GM12878 (cell line): ENCODE results near the gene UBL4B. TPM values are rescaled to one million over a fixed set of nuclear protein-coding genes. Genes with fewer than 3 reads are reported as not detected.
A peak's percentile ranks its signal among the peaks of the same experiment; 100 is the strongest.

Experiments
- ATAC-seq: fragments of 200-7000 bp; cut with Tn5 transposase; 3 replicates; pipeline ENCODE4 v1.9.1; 2020; ENCODE audit warnings: mild to moderate bottlenecking, moderate library complexity
- BruUV-seq: library from RNA; stranded (reverse); fragments of 400-500 nt; replicated peaks from 2 replicates; lab custom pipeline; 2021; lab: Mats Ljungman, UMichigan
- CTCF ChIA-PET: fragments of 300-600 bp; sonication (Branson Sonifier 250); formaldehyde crosslinking; extraction: SDS; loops from one replicate; lab custom pipeline; 2021; ENCODE audit warnings: inconsistent platforms; lab: Yijun Ruan, JAX
- POLR2A ChIA-PET: fragments of 350-600 bp; formaldehyde crosslinking; extraction: SDS; loops from one replicate; lab custom pipeline; 2021; ENCODE audit warnings: inconsistent platforms; lab: Charles Lee
- RAD21 ChIA-PET: fragments of 300-600 bp; sonication (Branson Sonifier 250); formaldehyde crosslinking; loops from one replicate; lab custom pipeline; 2023; ENCODE audit warnings: antibody characterized with exemption; ENCODE audit not compliant: unreplicated experiment; lab: Charles Lee
- SMC1A ChIA-PET: fragments of 300-600 bp; sonication (Branson Sonifier 250); formaldehyde crosslinking; loops from one replicate; lab custom pipeline; 2023; ENCODE audit not compliant: unreplicated experiment, uncharacterized antibody; lab: Charles Lee
- DNase-seq: peaks from one replicate; pipeline ENCODE4 v3.0.0-alpha.2; 2011; ENCODE audit warnings: low read depth, low spot score
- FAIRE-seq: peaks from 3 replicates; lab custom pipeline; 2011; peaks lifted over from hg19 to GRCh38; lab: Jason Lieb, UNC
- H2AFZ ChIP-seq: 2 replicates; pipeline ENCODE4 v1.6.0; 2011; ENCODE audit warnings: low read depth, low read length, control low read depth; ENCODE audit not compliant: control insufficient read depth
- H3K27ac ChIP-seq: 2 replicates; pipeline ENCODE4 v1.5.1; 2011; ENCODE audit warnings: control low read depth; ENCODE audit not compliant: control insufficient read depth, insufficient read depth
- H3K27me3 ChIP-seq, 2 experiments: replicated peaks in 1 of 2; 2 replicates each; pipeline versions ENCODE4 v1.6.0 to v1.6.1; 2011; ENCODE audit warnings: low read length in 1 of 2; ENCODE audit not compliant: control insufficient read depth in 2 of 2, insufficient read depth in 2 of 2
- H3K36me3 ChIP-seq, 2 experiments: 2 replicates each; pipeline ENCODE4 v1.5.1; 2011; ENCODE audit warnings: low read length in 1 of 2; ENCODE audit not compliant: control insufficient read depth in 2 of 2, insufficient read depth in 2 of 2
- H3K4me1 ChIP-seq: 2 replicates; pipeline ENCODE4 v1.6.1; 2011; ENCODE audit warnings: mild to moderate bottlenecking, low read length, moderate library complexity, mixed read lengths; ENCODE audit not compliant: control insufficient read depth, insufficient read depth
- H3K4me2 ChIP-seq: 2 replicates; pipeline ENCODE4 v1.6.0; 2011; ENCODE audit warnings: control low read depth; ENCODE audit not compliant: control insufficient read depth, insufficient read depth
- H3K4me3 ChIP-seq: fragments of 200-600 bp; sonication (generic); 2 replicates; pipeline ENCODE4 v1.5.1; 2016
- H3K79me2 ChIP-seq: 2 replicates; pipeline ENCODE4 v1.6.0; 2011; ENCODE audit warnings: low read length; ENCODE audit not compliant: control insufficient read depth, insufficient read depth
- H3K9ac ChIP-seq: 2 replicates; pipeline ENCODE4 v1.8.0; 2011; ENCODE audit warnings: low read length, control low read depth, mixed read lengths; ENCODE audit not compliant: control insufficient read depth, insufficient read depth
- H3K9me3 ChIP-seq: replicated peaks from 3 replicates; pipeline ENCODE4 v1.5.1; 2011; ENCODE audit warnings: mild to moderate bottlenecking, low read length; ENCODE audit not compliant: control insufficient read depth, insufficient read depth
- H4K20me1 ChIP-seq: 2 replicates; pipeline ENCODE4 v1.6.0; 2011; ENCODE audit not compliant: control insufficient read depth, insufficient read depth
- GATAD2B ChIP-seq: fragments of 450-650 bp; conservative IDR thresholded peaks from 2 replicates; pipeline ENCODE4 v1.6.1; 2017; ENCODE audit warnings: low read depth, mild to moderate bottlenecking, moderate library complexity
- HDAC2 ChIP-seq: fragments of 200-600 bp; sonication (generic); IDR thresholded peaks from 2 replicates; pipeline ENCODE4 v1.6.1; 2017
- JUNB ChIP-seq: IDR thresholded peaks from 2 replicates; pipeline ENCODE4 v1.6.1; 2016; ENCODE audit warnings: antibody characterized with exemption, mild to moderate bottlenecking
- KLF5 ChIP-seq: fragments of 450-650 bp; IDR thresholded peaks from 2 replicates; pipeline ENCODE4 v1.6.1; 2014; ENCODE audit warnings: mild to moderate bottlenecking; ENCODE audit not compliant: partially characterized antibody
- PAX5 ChIP-seq: IDR thresholded peaks from 2 replicates; pipeline ENCODE4 v1.6.1; 2011; ENCODE audit warnings: low read depth, low read length, borderline replicate concordance
- RAD21 ChIP-seq: IDR thresholded peaks from 2 replicates; pipeline ENCODE4 v1.6.1; 2011; ENCODE audit warnings: mild to moderate bottlenecking, low read depth, low read length, moderate library complexity; ENCODE audit not compliant: insufficient read depth
- SIX5 ChIP-seq: IDR thresholded peaks from 2 replicates; pipeline ENCODE4 v1.6.1; 2011; ENCODE audit warnings: mild to moderate bottlenecking, low read depth, low read length, moderate library complexity; ENCODE audit not compliant: severe bottlenecking
- TARDBP ChIP-seq: IDR thresholded peaks from 2 replicates; pipeline ENCODE4 v1.6.1; 2016; ENCODE audit warnings: borderline replicate concordance
- ZNF622 ChIP-seq: fragments of 450-650 bp; IDR thresholded peaks from 2 replicates; pipeline ENCODE4 v1.6.1; 2017; ENCODE audit warnings: mild to moderate bottlenecking, inconsistent platforms
- WGBS: methylation state at CpG from one replicate; pipeline ENCODE4 v1.1.6; 2016; ENCODE audit warnings: low lambda C conversion rate; ENCODE audit not compliant: insufficient replicate concordance, insufficient coverage; ENCODE audit errors: missing lambda C conversion rate; 5-methylcytosine and 5-hydroxymethylcytosine counted together
- in situ Hi-C: fragments of 300-500 bp; cut with MboI; formaldehyde crosslinking; loops from 9 replicates; pipeline ENCODE4 v1.14.3; 2018; ENCODE audit warnings: mixed read lengths
- intact Hi-C: fragments of 100-400 bp; cut with micrococcal nuclease; formaldehyde crosslinking; loops from one replicate; pipeline ENCODE4 v1.14.2; 2022; ENCODE audit not compliant: unreplicated experiment
- polyA plus RNA-seq, 11 experiments: library from polyadenylated mRNA; depleted of rRNA in 4 of 11; unstranded in 6 of 11; stranded (reverse) in 5 of 11; fragments of >200 nt; fragmentation: Nextera tagmentation in 4 of 11; fragmentation: Illumina TruSeq in 1 of 11; extraction: Ambion mirVana in 4 of 11; extraction: Trizol in 1 of 11; gene quantifications; 1 replicate in 1 of 11; 2 replicates in 10 of 11; pipeline versions ENCODE4 v1.2.1 to v1.2.3, GENCODE V29; 2011 to 2016; ENCODE audit warnings: inconsistent platforms in 2 of 11, missing spikeins in 2 of 11, low read depth in 1 of 11
- total RNA-seq, 4 experiments: library from RNA; depleted of rRNA in 3 of 4; stranded (reverse); fragments of >200 nt in 3 of 4; fragmentation: Illumina TruSeq in 1 of 4; extraction: Trizol in 1 of 4; gene quantifications; 2 replicates each; pipeline versions ENCODE4 v1.2.1 to v1.2.3, GENCODE V29; 2013 to 2021
- TF ChIP-seq, protein P1 (sequence below): fragments of 450-650 bp; conservative IDR thresholded peaks from 2 replicates; pipeline ENCODE4 v1.6.1; 2017; ENCODE audit warnings: mild to moderate bottlenecking, moderate library complexity
- TF ChIP-seq, protein P2 (sequence below): IDR thresholded peaks from 2 replicates; pipeline ENCODE4 v1.6.1; 2012; ENCODE audit warnings: low read depth, low read length, improper control_type of control experiment
- TF ChIP-seq, protein P3 (sequence below): IDR thresholded peaks from 2 replicates; pipeline ENCODE4 v1.6.1; 2011; ENCODE audit warnings: low read depth, low read length, improper control_type of control experiment, borderline replicate concordance
- TF ChIP-seq, protein P4 (sequence below): fragments of 150-350 bp; IDR thresholded peaks from 2 replicates; pipeline ENCODE4 v1.6.1; 2014; ENCODE audit warnings: mild to moderate bottlenecking, low read depth, low read length
- TF ChIP-seq, protein P5 (sequence below): IDR thresholded peaks from 2 replicates; pipeline ENCODE4 v1.6.1; 2011; ENCODE audit warnings: borderline replicate concordance, low read depth, mild to moderate bottlenecking, moderate library complexity, mixed read lengths, low read length; ENCODE audit not compliant: insufficient read depth; ENCODE audit errors: extremely low read length

UBL4B gene
- total and polyA plus RNA-seq, 10 of the 15 experiments (the other 5 are each of a cell fraction or from before 2014, with no cell fraction given) = 0.06 to 0.15 TPM; not detected in 8

DNA sequence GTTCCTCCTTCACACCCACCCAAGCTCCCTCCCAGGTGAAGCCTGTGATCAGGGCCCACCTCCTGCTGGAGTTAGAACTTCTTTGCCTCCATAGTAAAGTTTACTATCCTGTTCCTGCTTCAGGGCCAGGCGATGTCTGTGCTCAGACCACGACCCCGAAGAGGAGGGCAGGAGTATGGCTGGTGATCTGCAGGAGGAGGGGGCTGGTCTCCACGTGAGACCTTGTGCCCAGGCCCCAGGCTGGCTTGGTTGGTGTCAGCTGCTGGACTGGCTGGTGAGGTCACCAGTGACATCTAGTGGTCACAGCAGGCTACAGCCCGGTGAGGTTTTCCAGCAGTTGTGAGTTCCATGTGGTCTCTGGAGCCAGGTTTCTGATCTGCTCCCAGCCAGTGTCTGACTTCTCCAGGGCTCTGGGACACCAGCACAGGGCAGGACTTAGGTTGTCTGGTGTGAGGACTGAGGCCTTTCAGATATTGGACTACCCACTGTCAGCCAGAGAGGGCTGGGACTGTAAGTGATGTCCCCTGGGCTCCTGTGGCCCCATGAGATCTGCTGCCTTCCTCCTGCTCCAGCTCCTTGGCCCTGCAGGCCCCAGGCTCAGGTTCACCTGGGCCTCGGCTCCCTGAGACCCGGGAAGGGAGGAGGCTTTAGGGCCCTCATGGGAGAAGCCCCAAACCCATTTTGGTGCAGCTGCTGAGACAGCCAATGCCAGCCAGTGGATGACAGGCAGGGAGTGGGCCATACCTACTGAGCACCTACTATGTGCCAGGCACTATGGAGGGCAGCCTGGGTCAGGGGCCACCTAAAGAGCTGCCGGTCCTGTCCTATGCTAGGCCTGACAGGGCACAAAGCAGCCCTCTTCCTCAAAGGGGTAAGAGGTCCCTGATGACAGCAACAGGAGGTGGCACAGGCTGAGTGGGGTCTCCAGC, 6.0 kb upstream of the UBL4B start (continued):
- TF ChIP-seq RAD21 (peak; percentile 85), SIX5 (no peak), GATAD2B (no peak), HDAC2 (no peak), PAX5 (no peak), KLF5 (no peak)
- TF ChIP-seq, protein P1, sequence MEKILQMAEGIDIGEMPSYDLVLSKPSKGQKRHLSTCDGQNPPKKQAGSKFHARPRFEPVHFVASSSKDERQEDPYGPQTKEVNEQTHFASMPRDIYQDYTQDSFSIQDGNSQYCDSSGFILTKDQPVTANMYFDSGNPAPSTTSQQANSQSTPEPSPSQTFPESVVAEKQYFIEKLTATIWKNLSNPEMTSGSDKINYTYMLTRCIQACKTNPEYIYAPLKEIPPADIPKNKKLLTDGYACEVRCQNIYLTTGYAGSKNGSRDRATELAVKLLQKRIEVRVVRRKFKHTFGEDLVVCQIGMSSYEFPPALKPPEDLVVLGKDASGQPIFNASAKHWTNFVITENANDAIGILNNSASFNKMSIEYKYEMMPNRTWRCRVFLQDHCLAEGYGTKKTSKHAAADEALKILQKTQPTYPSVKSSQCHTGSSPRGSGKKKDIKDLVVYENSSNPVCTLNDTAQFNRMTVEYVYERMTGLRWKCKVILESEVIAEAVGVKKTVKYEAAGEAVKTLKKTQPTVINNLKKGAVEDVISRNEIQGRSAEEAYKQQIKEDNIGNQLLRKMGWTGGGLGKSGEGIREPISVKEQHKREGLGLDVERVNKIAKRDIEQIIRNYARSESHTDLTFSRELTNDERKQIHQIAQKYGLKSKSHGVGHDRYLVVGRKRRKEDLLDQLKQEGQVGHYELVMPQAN = no peak

DNA sequence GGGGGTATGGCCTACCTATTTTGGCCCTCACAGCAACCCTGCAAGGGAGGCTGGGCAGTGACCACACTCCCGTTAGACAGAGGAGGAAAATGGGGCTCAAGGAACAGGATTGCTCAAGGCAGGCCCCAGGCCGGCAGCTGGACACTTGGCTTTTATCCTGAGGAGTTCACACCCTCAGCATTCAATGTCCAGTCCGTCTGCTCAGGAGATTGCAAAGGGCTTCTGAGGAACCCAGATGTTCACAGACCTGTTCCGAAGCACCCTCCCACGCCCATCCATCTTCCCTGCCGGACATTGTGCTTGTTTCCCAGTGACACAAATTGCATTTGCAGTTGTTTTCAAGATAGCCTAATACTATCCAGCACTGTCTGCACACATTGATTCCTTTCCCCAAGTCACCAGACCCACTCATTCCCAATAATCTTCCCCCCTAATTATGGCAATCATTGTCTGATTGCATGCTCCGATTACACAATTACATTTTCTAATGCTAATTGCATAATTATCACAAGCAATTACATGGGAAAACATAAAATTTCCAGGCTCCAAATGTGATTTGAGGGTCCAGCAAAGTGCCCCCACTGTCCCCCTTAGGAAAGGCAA, 4.3 kb upstream of the UBL4B start:
- intact Hi-C loops = loop anchor here (2.0 kb wide), 1 partner anchor 79 kb away; no protein-coding TSS in a partner anchor
- in situ Hi-C loops = loop anchor here (5.0 kb wide), 1 partner anchor 56 kb away; no protein-coding TSS in a partner anchor
- ATAC-seq = no peak
- no peaks in the 10 kb centered on the region for H3K9me3 ChIP-seq
- no peak for FAIRE-seq
- ChIA-PET RAD21 (no interaction called here), POLR2A (no interaction called here), SMC1A (no interaction called here), CTCF (interaction anchor here (11.8 kb wide), 1 partner anchor 17 kb away, joined by 120 read pairs; no protein-coding TSS in a partner anchor)
- H3K36me3 ChIP-seq = no peaks in the 10 kb centered on the region
- H3K27me3 ChIP-seq = no peaks in the 10 kb centered on the region
- no peaks in the 10 kb centered on the region for H3K79me2 ChIP-seq
- WGBS = under 1% methylated on average over 7 of the region's 7 CpGs
- no peak overlapping the region for H2AFZ ChIP-seq
- H3K4me2 ChIP-seq = no peak overlapping the region
- H4K20me1 ChIP-seq = no peaks in the 10 kb centered on the region
- no TSS peak for BruUV-seq
- H3K4me3 ChIP-seq = no peak overlapping the region
- no peaks in the 10 kb centered on the region for H3K4me1 ChIP-seq
- no peak overlapping the region for H3K9ac ChIP-seq
- no peak for DNase-seq
- H3K27ac ChIP-seq = no peak overlapping the region
- TF ChIP-seq, protein P2, sequence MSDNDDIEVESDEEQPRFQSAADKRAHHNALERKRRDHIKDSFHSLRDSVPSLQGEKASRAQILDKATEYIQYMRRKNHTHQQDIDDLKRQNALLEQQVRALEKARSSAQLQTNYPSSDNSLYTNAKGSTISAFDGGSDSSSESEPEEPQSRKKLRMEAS = no peak
- TF ChIP-seq TARDBP = no peak
- TF ChIP-seq, protein P3, sequence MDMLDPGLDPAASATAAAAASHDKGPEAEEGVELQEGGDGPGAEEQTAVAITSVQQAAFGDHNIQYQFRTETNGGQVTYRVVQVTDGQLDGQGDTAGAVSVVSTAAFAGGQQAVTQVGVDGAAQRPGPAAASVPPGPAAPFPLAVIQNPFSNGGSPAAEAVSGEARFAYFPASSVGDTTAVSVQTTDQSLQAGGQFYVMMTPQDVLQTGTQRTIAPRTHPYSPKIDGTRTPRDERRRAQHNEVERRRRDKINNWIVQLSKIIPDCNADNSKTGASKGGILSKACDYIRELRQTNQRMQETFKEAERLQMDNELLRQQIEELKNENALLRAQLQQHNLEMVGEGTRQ = no peak
- no peak for TF ChIP-seq JUNB
- TF ChIP-seq, protein P4, sequence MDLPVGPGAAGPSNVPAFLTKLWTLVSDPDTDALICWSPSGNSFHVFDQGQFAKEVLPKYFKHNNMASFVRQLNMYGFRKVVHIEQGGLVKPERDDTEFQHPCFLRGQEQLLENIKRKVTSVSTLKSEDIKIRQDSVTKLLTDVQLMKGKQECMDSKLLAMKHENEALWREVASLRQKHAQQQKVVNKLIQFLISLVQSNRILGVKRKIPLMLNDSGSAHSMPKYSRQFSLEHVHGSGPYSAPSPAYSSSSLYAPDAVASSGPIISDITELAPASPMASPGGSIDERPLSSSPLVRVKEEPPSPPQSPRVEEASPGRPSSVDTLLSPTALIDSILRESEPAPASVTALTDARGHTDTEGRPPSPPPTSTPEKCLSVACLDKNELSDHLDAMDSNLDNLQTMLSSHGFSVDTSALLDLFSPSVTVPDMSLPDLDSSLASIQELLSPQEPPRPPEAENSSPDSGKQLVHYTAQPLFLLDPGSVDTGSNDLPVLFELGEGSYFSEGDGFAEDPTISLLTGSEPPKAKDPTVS = no peak
- TF ChIP-seq, protein P5, sequence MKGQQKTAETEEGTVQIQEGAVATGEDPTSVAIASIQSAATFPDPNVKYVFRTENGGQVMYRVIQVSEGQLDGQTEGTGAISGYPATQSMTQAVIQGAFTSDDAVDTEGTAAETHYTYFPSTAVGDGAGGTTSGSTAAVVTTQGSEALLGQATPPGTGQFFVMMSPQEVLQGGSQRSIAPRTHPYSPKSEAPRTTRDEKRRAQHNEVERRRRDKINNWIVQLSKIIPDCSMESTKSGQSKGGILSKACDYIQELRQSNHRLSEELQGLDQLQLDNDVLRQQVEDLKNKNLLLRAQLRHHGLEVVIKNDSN = no peak
- no peak for TF ChIP-seq ZNF622
